Measurements from ENCODE around the gene FAM111B. TPM values are rescaled to one million over a fixed set of nuclear protein-coding genes. Genes with fewer than 3 reads are reported as not detected.

FAM111B gene
- total and polyA plus RNA-seq, 4 donors: 3.3 to 10.5 (median 7.6) TPM

GRCh38 chr11:59152312-59152951 lies 45.4 kb downstream of the FAM111B start:
- no peaks in the 10 kb centered on the region for H3K9me3 ChIP-seq (ENCODE audit: control insufficient read depth, insufficient read depth, low read length)
- WGBS (ENCODE audit: insufficient coverage): 96% methylated on average over 8 of the region's 8 CpGs
- no peak overlapping the region for H3K4me3 ChIP-seq (ENCODE audit: low read depth, low read length)
- no peak overlapping the region for H3K27ac ChIP-seq (ENCODE audit: low read depth, low read length)
- no peaks in the 10 kb centered on the region for H3K4me1 ChIP-seq (ENCODE audit: control insufficient read depth, insufficient read depth, low read length)
- H3K27me3 ChIP-seq (ENCODE audit: control insufficient read depth, insufficient read depth, low read length): no peaks in the 10 kb centered on the region
- DNase-seq (ENCODE audit: low read depth in 4 of 6, low spot score in 6 of 6): no peak
- H3K36me3 ChIP-seq (ENCODE audit: control insufficient read depth, insufficient read depth, low read length): no peaks in the 10 kb centered on the region

- H3K27ac ChIP-seq (ENCODE audit: low read depth, low read length): no peak overlapping the region
- no peak for DNase-seq (ENCODE audit: low read depth in 4 of 6, low spot score in 6 of 6)
- no peaks in the 10 kb centered on the region for H3K4me1 ChIP-seq (ENCODE audit: control insufficient read depth, insufficient read depth, low read length)
- H3K4me3 ChIP-seq (ENCODE audit: low read depth, low read length): no peak overlapping the region
- no peaks in the 10 kb centered on the region for H3K36me3 ChIP-seq (ENCODE audit: control insufficient read depth, insufficient read depth, low read length)
- no peaks in the 10 kb centered on the region for H3K27me3 ChIP-seq (ENCODE audit: control insufficient read depth, insufficient read depth, low read length)
- no peaks in the 10 kb centered on the region for H3K9me3 ChIP-seq (ENCODE audit: control insufficient read depth, insufficient read depth, low read length)
- 86% methylated on average over 4 of the region's 5 CpGs for WGBS (ENCODE audit: insufficient coverage)
Measured at GRCh38 chr11:59154610-59155009, 47.6 kb downstream of the FAM111B start.

GRCh38 chr11:59157433-59157832 lies 50.4 kb downstream of the FAM111B start:
- Histone ChIP-seq H3K4me1 (ENCODE audit: control insufficient read depth, insufficient read depth, low read length) (no peaks in the 10 kb centered on the region), H3K27me3 (ENCODE audit: control insufficient read depth, insufficient read depth, low read length) (no peaks in the 10 kb centered on the region), H3K4me3 (ENCODE audit: low read depth, low read length) (no peak overlapping the region), H3K36me3 (ENCODE audit: control insufficient read depth, insufficient read depth, low read length) (no peaks in the 10 kb centered on the region), H3K9me3 (ENCODE audit: control insufficient read depth, insufficient read depth, low read length) (no peaks in the 10 kb centered on the region), H3K27ac (ENCODE audit: low read depth, low read length) (no peak overlapping the region)
- WGBS (ENCODE audit: insufficient coverage): 67% methylated on average over 1 of the region's 3 CpGs
- no peak for DNase-seq (ENCODE audit: low read depth in 4 of 6, low spot score in 6 of 6)

GRCh38 chr11:59158206-59159068 lies 51.4 kb downstream of the FAM111B start:
- Histone ChIP-seq H3K4me1 (ENCODE audit: control insufficient read depth, insufficient read depth, low read length) (no peaks in the 10 kb centered on the region), H3K4me3 (ENCODE audit: low read depth, low read length) (no peak overlapping the region), H3K9me3 (ENCODE audit: control insufficient read depth, insufficient read depth, low read length) (no peaks in the 10 kb centered on the region), H3K36me3 (ENCODE audit: control insufficient read depth, insufficient read depth, low read length) (no peaks in the 10 kb centered on the region), H3K27me3 (ENCODE audit: control insufficient read depth, insufficient read depth, low read length) (no peaks in the 10 kb centered on the region), H3K27ac (ENCODE audit: low read depth, low read length) (no peak overlapping the region)
- peak in 3 of 6 donors; percentile 52 to 94 (median 90) for DNase-seq (ENCODE audit: low read depth in 4 of 6, low spot score in 6 of 6)
- 27% methylated on average over 5 of the region's 8 CpGs for WGBS (ENCODE audit: insufficient coverage)

- no peaks in the 10 kb centered on the region for H3K9me3 ChIP-seq (ENCODE audit: control insufficient read depth, insufficient read depth, low read length)
- WGBS (ENCODE audit: insufficient coverage): 67% methylated on average over 1 of the region's 3 CpGs
- H3K36me3 ChIP-seq (ENCODE audit: control insufficient read depth, insufficient read depth, low read length): no peaks in the 10 kb centered on the region
- H3K27me3 ChIP-seq (ENCODE audit: control insufficient read depth, insufficient read depth, low read length): no peaks in the 10 kb centered on the region
- DNase-seq (ENCODE audit: low read depth in 4 of 6, low spot score in 6 of 6): no peak
- no peak overlapping the region for H3K27ac ChIP-seq (ENCODE audit: low read depth, low read length)
- no peaks in the 10 kb centered on the region for H3K4me1 ChIP-seq (ENCODE audit: control insufficient read depth, insufficient read depth, low read length)
- H3K4me3 ChIP-seq (ENCODE audit: low read depth, low read length): no peak overlapping the region
Measured at GRCh38 chr11:59164028-59164427, 57.0 kb downstream of the FAM111B start.

GRCh38 chr11:59171508-59172322 lies 64.7 kb downstream of the FAM111B start, which contains the start of gene DTX4:
Gene DTX4, plus strand, starts transcription at chr11:59172132. Its CDS starts 464 bp downstream, at chr11:59172596.
- Histone ChIP-seq H3K4me1 (ENCODE audit: control insufficient read depth, insufficient read depth, low read length) (peaks cover 29% of the 10 kb centered on the region), H3K36me3 (ENCODE audit: control insufficient read depth, insufficient read depth, low read length) (no peaks in the 10 kb centered on the region), H3K27me3 (ENCODE audit: control insufficient read depth, insufficient read depth, low read length) (no peaks in the 10 kb centered on the region), H3K9me3 (ENCODE audit: control insufficient read depth, insufficient read depth, low read length) (no peaks in the 10 kb centered on the region), H3K4me3 (ENCODE audit: low read depth, low read length) (peak within 1 kb of the TSS; percentile 81), H3K27ac (ENCODE audit: low read depth, low read length) (peak within 1 kb of the TSS; percentile 94)
- under 1% methylated on average over 64 of the region's 64 CpGs for WGBS (ENCODE audit: insufficient coverage)
- peak in 5 of 6 donors; percentile 85 to 98 (median 91) for DNase-seq (ENCODE audit: low read depth in 4 of 6, low spot score in 6 of 6)

- Histone ChIP-seq H3K27ac (ENCODE audit: low read depth, low read length) (peak overlapping the region; percentile 81), H3K4me3 (ENCODE audit: low read depth, low read length) (peak overlapping the region; percentile 81), H3K27me3 (ENCODE audit: control insufficient read depth, insufficient read depth, low read length) (no peaks in the 10 kb centered on the region), H3K9me3 (ENCODE audit: control insufficient read depth, insufficient read depth, low read length) (no peaks in the 10 kb centered on the region), H3K4me1 (ENCODE audit: control insufficient read depth, insufficient read depth, low read length) (peaks cover 32% of the 10 kb centered on the region), H3K36me3 (ENCODE audit: control insufficient read depth, insufficient read depth, low read length) (no peaks in the 10 kb centered on the region)
- WGBS (ENCODE audit: insufficient coverage): under 1% methylated on average over 63 of the region's 70 CpGs
- peak in 2 of 6 donors; percentile 57 to 78 for DNase-seq (ENCODE audit: low read depth in 4 of 6, low spot score in 6 of 6)
Measured at GRCh38 chr11:59172345-59173079, 65.5 kb downstream of the FAM111B start.

- no peaks in the 10 kb centered on the region for H3K36me3 ChIP-seq (ENCODE audit: control insufficient read depth, insufficient read depth, low read length)
- H3K4me1 ChIP-seq (ENCODE audit: control insufficient read depth, insufficient read depth, low read length): peaks cover 32% of the 10 kb centered on the region
- peak in 2 of 6 donors; percentile 90 to 91 for DNase-seq (ENCODE audit: low read depth in 4 of 6, low spot score in 6 of 6)
- H3K9me3 ChIP-seq (ENCODE audit: control insufficient read depth, insufficient read depth, low read length): no peaks in the 10 kb centered on the region
- peak overlapping the region; percentile 81 for H3K27ac ChIP-seq (ENCODE audit: low read depth, low read length)
- no peaks in the 10 kb centered on the region for H3K27me3 ChIP-seq (ENCODE audit: control insufficient read depth, insufficient read depth, low read length)
- peak overlapping the region; percentile 81 for H3K4me3 ChIP-seq (ENCODE audit: low read depth, low read length)
- WGBS (ENCODE audit: insufficient coverage): under 1% methylated on average over 29 of the region's 37 CpGs
Measured at GRCh38 chr11:59173080-59173963, 66.3 kb downstream of the FAM111B start.
